AG04450 (cell line): ENCODE measurements around the gene INVS. TPM values are rescaled to one million over a fixed set of nuclear protein-coding genes. Genes with fewer than 3 reads are reported as not detected.

Experiments used
- CTCF ChIA-PET: fragments of 300-600, 350-600 bp; formaldehyde crosslinking; extraction: SDS; loops from one replicate; lab custom pipeline; 2022; ENCODE audit warnings: antibody characterized with exemption, inconsistent platforms; lab: Charles Lee
- POLR2A ChIA-PET: fragments of 350-600 bp; formaldehyde crosslinking; extraction: SDS; loops from one replicate; lab custom pipeline; 2021; ENCODE audit warnings: antibody characterized with exemption, inconsistent platforms; lab: Yijun Ruan, JAX
- DNase-seq: peaks from one replicate; pipeline ENCODE4 v3.0.0-alpha.2; 2011; ENCODE audit warnings: low read depth, low spot score
- H3K27ac ChIP-seq: one replicate; pipeline ENCODE4 v1.5.1; 2012; ENCODE audit warnings: low read depth, low read length, control low read depth
- H3K27me3 ChIP-seq: one replicate; pipeline ENCODE4 v1.6.0; 2012; ENCODE audit warnings: low read length; ENCODE audit not compliant: control insufficient read depth, insufficient read depth
- H3K4me3 ChIP-seq: 2 replicates; pipeline ENCODE4 v1.5.1; 2011; ENCODE audit warnings: mild to moderate bottlenecking, low read depth, low read length, control low read depth
- H3K9me3 ChIP-seq: 2 replicates; pipeline ENCODE4 v1.5.1; 2012; ENCODE audit warnings: low read length; ENCODE audit not compliant: control insufficient read depth, insufficient read depth
- CTCF ChIP-seq: IDR thresholded peaks from 2 replicates; pipeline ENCODE4 v1.5.1; 2011; ENCODE audit warnings: low read depth, low read length, control low read depth, inconsistent platforms
- polyA plus RNA-seq: library from polyadenylated mRNA; depleted of rRNA; stranded (reverse); fragments of >200 nt; gene quantifications from 2 replicates; pipeline ENCODE4 v1.2.3, GENCODE V29; 2011

INVS gene
- polyA plus RNA-seq, 1 experiment = 22.5 TPM

GRCh38 chr9:100286257-100286656 lies 187.2 kb downstream of the INVS start:
- POLR2A ChIA-PET = no interaction called here
- CTCF ChIA-PET = interaction anchor here (1.0 to 1.6 kb wide), 2 partner anchors 10 to 38 kb away, joined by 3 to 7 read pairs; no protein-coding TSS in a partner anchor
- no peak overlapping the region for H3K4me3 ChIP-seq
- TF ChIP-seq CTCF = no peak
- no peak for DNase-seq
- H3K27me3 ChIP-seq = no peaks in the 10 kb centered on the region
- peaks cover 4% of the 10 kb centered on the region; the same call in 1 of the 2 replicates for H3K9me3 ChIP-seq
- H3K27ac ChIP-seq = no peak overlapping the region

- ChIA-PET POLR2A (no interaction called here), CTCF (no interaction called here)
- H3K9me3 ChIP-seq = peaks cover 4% of the 10 kb centered on the region; the same call in 1 of the 2 replicates
- H3K27me3 ChIP-seq = no peaks in the 10 kb centered on the region
- no peak overlapping the region for H3K4me3 ChIP-seq
- TF ChIP-seq CTCF = no peak
- DNase-seq = no peak
- no peak overlapping the region for H3K27ac ChIP-seq
Measured at GRCh38 chr9:100287186-100287585, 188.1 kb downstream of the INVS start.

GRCh38 chr9:100290714-100291113 lies 191.7 kb downstream of the INVS start:
- Histone ChIP-seq H3K9me3 (no peaks in the 10 kb centered on the region), H3K27me3 (no peaks in the 10 kb centered on the region), H3K27ac (no peak overlapping the region), H3K4me3 (no peak overlapping the region)
- ChIA-PET POLR2A (no interaction called here), CTCF (no interaction called here)
- TF ChIP-seq CTCF = no peak
- no peak for DNase-seq

GRCh38 chr9:100292414-100292813 lies 193.4 kb downstream of the INVS start:
- ChIA-PET CTCF (no interaction called here), POLR2A (no interaction called here)
- H3K27ac ChIP-seq = no peak overlapping the region
- DNase-seq = no peak
- no peak overlapping the region for H3K4me3 ChIP-seq
- H3K9me3 ChIP-seq = no peaks in the 10 kb centered on the region
- TF ChIP-seq CTCF = no peak
- no peaks in the 10 kb centered on the region for H3K27me3 ChIP-seq

GRCh38 chr9:100294341-100294740 lies 195.3 kb downstream of the INVS start:
- no peaks in the 10 kb centered on the region for H3K9me3 ChIP-seq
- no peaks in the 10 kb centered on the region for H3K27me3 ChIP-seq
- POLR2A ChIA-PET = no interaction called here
- DNase-seq = no peak
- CTCF ChIA-PET = no interaction called here
- no peak for TF ChIP-seq CTCF
- H3K4me3 ChIP-seq = no peak overlapping the region
- H3K27ac ChIP-seq = no peak overlapping the region
